OCI-LY7 (cell line): Measurements from ENCODE around the gene AFTPH.

Experiments used
- EZH2phosphoT487 ChIP-seq: fragments of 200-600 bp; sonication (generic); IDR thresholded peaks from 2 replicates; pipeline ENCODE4 v1.6.1; 2018; ENCODE audit warnings: low read depth, borderline replicate concordance, mild to moderate bottlenecking, mixed run types, antibody characterized with exemption, low read length, moderate library complexity, mixed read lengths
- TF ChIP-seq, protein P1 (sequence below): fragments of 200-600 bp; sonication (generic); conservative IDR thresholded peaks from 2 replicates; pipeline ENCODE4 v1.5.1; 2014; ENCODE audit warnings: mild to moderate bottlenecking, antibody characterized with exemption, low read length, moderate library complexity, mixed read lengths

DNA sequence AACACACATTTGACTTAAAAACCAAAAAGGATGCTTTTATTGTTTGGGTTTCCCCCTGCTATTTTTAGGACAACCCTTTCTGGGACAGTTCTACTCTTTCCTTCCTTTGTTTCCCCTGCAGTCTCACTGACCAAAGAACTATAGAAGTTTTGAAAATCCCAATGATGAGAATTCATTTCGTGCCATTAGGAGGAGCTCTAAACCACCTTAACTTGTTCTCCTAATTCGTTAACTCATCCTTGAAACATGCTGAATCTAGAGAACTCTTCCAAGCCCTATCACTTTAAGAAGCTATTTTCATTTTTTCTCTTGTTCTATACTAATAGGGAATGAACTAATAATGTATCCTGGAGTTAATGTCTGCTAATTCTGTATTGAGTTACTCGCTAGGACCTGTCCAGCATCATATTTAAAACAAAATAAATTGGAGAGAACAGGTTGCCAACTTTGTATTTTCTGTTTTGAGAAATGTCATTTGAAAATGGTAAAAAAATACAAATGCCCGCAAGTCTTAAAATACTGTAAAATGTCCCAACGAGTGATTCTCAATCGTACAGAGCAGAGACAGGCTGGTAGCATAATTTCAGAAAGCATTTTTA is 62.9 kb downstream of the AFTPH start:
- TF ChIP-seq, protein P1, sequence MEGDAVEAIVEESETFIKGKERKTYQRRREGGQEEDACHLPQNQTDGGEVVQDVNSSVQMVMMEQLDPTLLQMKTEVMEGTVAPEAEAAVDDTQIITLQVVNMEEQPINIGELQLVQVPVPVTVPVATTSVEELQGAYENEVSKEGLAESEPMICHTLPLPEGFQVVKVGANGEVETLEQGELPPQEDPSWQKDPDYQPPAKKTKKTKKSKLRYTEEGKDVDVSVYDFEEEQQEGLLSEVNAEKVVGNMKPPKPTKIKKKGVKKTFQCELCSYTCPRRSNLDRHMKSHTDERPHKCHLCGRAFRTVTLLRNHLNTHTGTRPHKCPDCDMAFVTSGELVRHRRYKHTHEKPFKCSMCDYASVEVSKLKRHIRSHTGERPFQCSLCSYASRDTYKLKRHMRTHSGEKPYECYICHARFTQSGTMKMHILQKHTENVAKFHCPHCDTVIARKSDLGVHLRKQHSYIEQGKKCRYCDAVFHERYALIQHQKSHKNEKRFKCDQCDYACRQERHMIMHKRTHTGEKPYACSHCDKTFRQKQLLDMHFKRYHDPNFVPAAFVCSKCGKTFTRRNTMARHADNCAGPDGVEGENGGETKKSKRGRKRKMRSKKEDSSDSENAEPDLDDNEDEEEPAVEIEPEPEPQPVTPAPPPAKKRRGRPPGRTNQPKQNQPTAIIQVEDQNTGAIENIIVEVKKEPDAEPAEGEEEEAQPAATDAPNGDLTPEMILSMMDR: peak; percentile 93
- no peak for TF ChIP-seq EZH2phosphoT487
